KMS-11 (cell line): ENCODE data around the gene SPTB.

Experiments used
- H2AFZ ChIP-seq: fragments of 200-600 bp; sonication (generic); 2 replicates; pipeline ENCODE4 v1.6.1; 2016; ENCODE audit warnings: antibody characterized with exemption, mixed run types, low read depth
- H3K27ac ChIP-seq: fragments of 200-600 bp; sonication (generic); 2 replicates; pipeline ENCODE4 v1.6.1; 2016; ENCODE audit warnings: mild to moderate bottlenecking, mixed run types
- H3K27me3 ChIP-seq: fragments of 200-600 bp; sonication (generic); 2 replicates; pipeline ENCODE4 v1.6.1; 2017; ENCODE audit warnings: mild to moderate bottlenecking, low read depth, mixed run types, moderate library complexity; ENCODE audit not compliant: insufficient read depth
- H3K36me3 ChIP-seq: fragments of 200-600 bp; sonication (generic); 2 replicates; pipeline ENCODE4 v1.6.1; 2017; ENCODE audit warnings: mild to moderate bottlenecking, mixed run types; ENCODE audit not compliant: insufficient read depth
- H3K4me1 ChIP-seq: fragments of 200-600 bp; sonication (generic); 2 replicates; pipeline ENCODE4 v1.6.1; 2016; ENCODE audit warnings: mild to moderate bottlenecking, low read depth, mixed run types; ENCODE audit not compliant: poor library complexity, severe bottlenecking
- H3K4me2 ChIP-seq: fragments of 200-600 bp; sonication (generic); 2 replicates; pipeline ENCODE4 v1.7.0; 2016; ENCODE audit warnings: mild to moderate bottlenecking, mixed run types
- H3K4me3 ChIP-seq: fragments of 200-600 bp; sonication (generic); IDR thresholded peaks from 2 replicates; pipeline ENCODE4 v1.6.1; 2017; ENCODE audit warnings: low read depth, low read length, mixed read lengths; ENCODE audit not compliant: insufficient read depth
- H3K79me2 ChIP-seq: fragments of 200-600 bp; sonication (generic); 2 replicates; pipeline ENCODE4 v1.6.1; 2016; ENCODE audit warnings: low read depth, mixed run types; ENCODE audit not compliant: insufficient read depth
- H3K9ac ChIP-seq: fragments of 200-600 bp; sonication (generic); 2 replicates; pipeline ENCODE4 v1.6.1; 2016; ENCODE audit warnings: mild to moderate bottlenecking, mixed run types
- H4K20me1 ChIP-seq: fragments of 200-600 bp; sonication (generic); 2 replicates; pipeline ENCODE4 v1.6.1; 2016; ENCODE audit warnings: mild to moderate bottlenecking, mixed run types; ENCODE audit not compliant: insufficient read depth
- CTCF ChIP-seq: fragments of 200-600 bp; sonication (generic); conservative IDR thresholded peaks from 2 replicates; pipeline ENCODE4 v1.6.1; 2017; ENCODE audit warnings: low read depth, mild to moderate bottlenecking, antibody characterized with exemption, low read length, moderate library complexity, mixed read lengths

SPTB gene

GRCh38 chr14:64870160-64870559 is 9.5 kb downstream of the SPTB start:
- Histone ChIP-seq H3K79me2 (no peaks in the 10 kb centered on the region), H3K27ac (no peak overlapping the region), H4K20me1 (no peaks in the 10 kb centered on the region), H2AFZ (no peak overlapping the region), H3K4me1 (no peaks in the 10 kb centered on the region), H3K4me2 (no peak overlapping the region), H3K27me3 (no peaks in the 10 kb centered on the region), H3K4me3 (no peak overlapping the region), H3K36me3 (no peaks in the 10 kb centered on the region), H3K9ac (no peak overlapping the region)
- TF ChIP-seq CTCF, result no peak

GRCh38 chr14:64868841-64869240 is 10.9 kb downstream of the SPTB start:
- Histone ChIP-seq H3K36me3 (no peaks in the 10 kb centered on the region), H3K9ac (no peak overlapping the region), H3K4me1 (no peaks in the 10 kb centered on the region), H3K27ac (no peak overlapping the region), H4K20me1 (no peaks in the 10 kb centered on the region), H2AFZ (no peak overlapping the region), H3K79me2 (no peaks in the 10 kb centered on the region), H3K4me3 (no peak overlapping the region), H3K4me2 (no peak overlapping the region), H3K27me3 (no peaks in the 10 kb centered on the region)
- TF ChIP-seq CTCF, result no peak

DNA sequence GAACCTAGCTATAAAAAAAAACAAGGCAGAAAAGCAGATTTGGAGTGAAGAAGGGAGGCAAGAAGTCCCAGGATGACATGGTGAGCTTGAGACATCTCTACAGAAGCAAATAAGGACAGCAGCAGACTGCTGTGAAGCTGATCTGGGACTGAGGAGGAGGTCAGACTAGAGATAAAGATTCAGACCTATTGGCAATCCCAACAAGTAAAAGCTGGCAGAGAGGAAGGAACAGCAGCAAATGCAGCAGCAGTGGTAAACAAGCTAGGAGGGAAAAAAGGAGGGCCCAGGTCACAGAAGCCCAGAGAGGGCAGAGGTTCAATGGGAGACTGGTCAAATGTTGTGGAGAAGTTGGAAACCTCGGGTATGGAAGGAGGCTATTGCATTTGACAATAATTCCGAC is 11.3 kb downstream of the SPTB start:
- no peak overlapping the region for H2AFZ ChIP-seq
- no peak overlapping the region for H3K27ac ChIP-seq
- no peaks in the 10 kb centered on the region for H3K4me1 ChIP-seq
- no peak overlapping the region for H3K4me3 ChIP-seq
- no peak overlapping the region for H3K9ac ChIP-seq
- H3K27me3 ChIP-seq, result no peaks in the 10 kb centered on the region
- no peak for TF ChIP-seq CTCF
- no peaks in the 10 kb centered on the region for H4K20me1 ChIP-seq
- no peaks in the 10 kb centered on the region for H3K36me3 ChIP-seq
- H3K4me2 ChIP-seq, result no peak overlapping the region
- no peaks in the 10 kb centered on the region for H3K79me2 ChIP-seq

GRCh38 chr14:64867182-64867581 is 12.5 kb downstream of the SPTB start:
- Histone ChIP-seq H3K4me3 (no peak overlapping the region), H3K27ac (no peak overlapping the region), H3K4me2 (no peak overlapping the region), H3K27me3 (no peaks in the 10 kb centered on the region), H4K20me1 (no peaks in the 10 kb centered on the region), H3K79me2 (no peaks in the 10 kb centered on the region), H2AFZ (no peak overlapping the region), H3K4me1 (no peaks in the 10 kb centered on the region), H3K9ac (no peak overlapping the region), H3K36me3 (no peaks in the 10 kb centered on the region)
- no peak for TF ChIP-seq CTCF

- no peak overlapping the region for H3K9ac ChIP-seq
Measured at GRCh38 chr14:64865992-64866391, 13.7 kb downstream of the SPTB start.

More at GRCh38 chr14:64865992-64866391, 13.7 kb downstream of the SPTB start:
- Histone ChIP-seq H3K27me3 (no peaks in the 10 kb centered on the region), H3K27ac (no peak overlapping the region), H4K20me1 (no peaks in the 10 kb centered on the region), H3K36me3 (no peaks in the 10 kb centered on the region), H3K79me2 (no peaks in the 10 kb centered on the region), H2AFZ (no peak overlapping the region), H3K4me3 (no peak overlapping the region), H3K4me2 (no peak overlapping the region), H3K4me1 (no peaks in the 10 kb centered on the region)
- TF ChIP-seq CTCF, result no peak
